NB4 (cell line): ENCODE measurements around the gene VIPR2.
"Not testable (repeated sequence)": the region's sequence is repeated elsewhere in the genome, so short reads cannot be mapped to it uniquely, and the experiment has no call there.

ENCODE experiments used
- DNase-seq: peaks from one replicate; pipeline ENCODE4 v3.0.0; 2010; ENCODE audit warnings: low read depth
- H3K4me3 ChIP-seq: one replicate; pipeline ENCODE4 v1.5.1; 2011; ENCODE audit warnings: mild to moderate bottlenecking, low read depth, low read length, moderate library complexity
- MAX ChIP-seq: IDR thresholded peaks from 2 replicates; pipeline ENCODE4 v1.6.1; 2011; ENCODE audit warnings: low read depth, low read length
- MYC ChIP-seq: IDR thresholded peaks from 2 replicates; pipeline ENCODE4 v1.6.1; 2011; ENCODE audit warnings: low read depth, low read length
- POLR2A ChIP-seq: IDR thresholded peaks from 2 replicates; pipeline ENCODE4 v1.6.1; 2011; ENCODE audit warnings: mild to moderate bottlenecking; ENCODE audit not compliant: insufficient read length; ENCODE audit errors: extremely low read depth
- TF ChIP-seq, protein P1 (sequence below): IDR thresholded peaks from one replicate; pipeline ENCODE4 v1.5.1; 2012; ENCODE audit warnings: low read depth, low read length

The VIPR2 gene

GRCh38 chr7:159100281-159101082 lies 44.2 kb downstream of the VIPR2 start:
- DNase-seq, H3K4me3 ChIP-seq: not testable (repeated sequence)

GRCh38 chr7:159099711-159100231 lies 44.9 kb downstream of the VIPR2 start:
- H3K4me3 ChIP-seq, result no peak overlapping the region
- DNase-seq, result no peak
- TF ChIP-seq MYC, result no peak
- no peak for TF ChIP-seq POLR2A
- no peak for TF ChIP-seq MAX
- TF ChIP-seq, protein P1, sequence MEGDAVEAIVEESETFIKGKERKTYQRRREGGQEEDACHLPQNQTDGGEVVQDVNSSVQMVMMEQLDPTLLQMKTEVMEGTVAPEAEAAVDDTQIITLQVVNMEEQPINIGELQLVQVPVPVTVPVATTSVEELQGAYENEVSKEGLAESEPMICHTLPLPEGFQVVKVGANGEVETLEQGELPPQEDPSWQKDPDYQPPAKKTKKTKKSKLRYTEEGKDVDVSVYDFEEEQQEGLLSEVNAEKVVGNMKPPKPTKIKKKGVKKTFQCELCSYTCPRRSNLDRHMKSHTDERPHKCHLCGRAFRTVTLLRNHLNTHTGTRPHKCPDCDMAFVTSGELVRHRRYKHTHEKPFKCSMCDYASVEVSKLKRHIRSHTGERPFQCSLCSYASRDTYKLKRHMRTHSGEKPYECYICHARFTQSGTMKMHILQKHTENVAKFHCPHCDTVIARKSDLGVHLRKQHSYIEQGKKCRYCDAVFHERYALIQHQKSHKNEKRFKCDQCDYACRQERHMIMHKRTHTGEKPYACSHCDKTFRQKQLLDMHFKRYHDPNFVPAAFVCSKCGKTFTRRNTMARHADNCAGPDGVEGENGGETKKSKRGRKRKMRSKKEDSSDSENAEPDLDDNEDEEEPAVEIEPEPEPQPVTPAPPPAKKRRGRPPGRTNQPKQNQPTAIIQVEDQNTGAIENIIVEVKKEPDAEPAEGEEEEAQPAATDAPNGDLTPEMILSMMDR, result no peak

DNA sequence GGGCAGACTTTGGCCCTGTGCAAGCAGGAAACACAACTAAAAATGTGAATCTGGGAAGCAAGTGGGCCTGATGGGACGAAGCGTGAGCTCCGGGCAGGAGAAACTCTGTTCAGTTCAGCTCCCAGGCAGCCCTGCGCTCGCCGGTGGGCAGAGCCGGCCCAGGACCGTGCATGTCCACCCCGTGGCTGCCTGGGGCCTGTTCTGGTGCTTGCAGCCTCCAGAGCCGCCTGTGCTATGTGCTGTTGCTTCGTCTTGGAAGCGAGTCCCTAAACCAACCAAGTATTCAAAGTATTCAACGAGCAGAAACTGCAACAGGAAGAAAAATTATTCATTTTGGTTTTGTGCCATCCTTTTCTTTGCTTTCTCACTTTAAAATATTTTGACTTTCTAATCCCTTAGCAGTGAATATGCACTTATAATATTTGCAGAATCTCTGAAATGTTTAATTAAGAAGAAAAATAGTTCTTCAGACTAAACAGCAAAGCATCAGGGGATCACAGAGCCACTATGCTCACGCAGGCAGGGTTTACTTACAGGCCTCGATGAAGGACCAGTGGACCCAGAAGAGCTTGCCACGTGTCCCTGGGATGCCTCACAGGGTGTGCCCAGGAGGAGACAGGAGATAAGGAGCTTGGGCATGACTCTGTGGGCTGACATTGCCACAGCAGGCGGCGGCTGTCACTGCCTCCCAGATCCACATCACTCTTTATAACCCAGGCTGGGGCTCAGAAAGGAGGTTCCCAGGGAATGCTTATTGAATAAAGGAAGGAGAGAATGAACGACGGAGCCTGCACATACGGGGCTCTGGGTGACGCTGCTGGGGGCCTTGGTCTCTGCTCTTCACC lies 45.6 kb downstream of the VIPR2 start:
- H3K4me3 ChIP-seq, result no peak overlapping the region
- TF ChIP-seq MAX (no peak), MYC (no peak), POLR2A (no peak)
- TF ChIP-seq, protein P1, result no peak
- DNase-seq, result no peak

GRCh38 chr7:159098424-159098786 lies 46.3 kb downstream of the VIPR2 start:
- no peak overlapping the region for H3K4me3 ChIP-seq
- TF ChIP-seq, protein P1, result no peak
- TF ChIP-seq POLR2A (no peak), MAX (no peak), MYC (no peak)
- no peak for DNase-seq

DNA sequence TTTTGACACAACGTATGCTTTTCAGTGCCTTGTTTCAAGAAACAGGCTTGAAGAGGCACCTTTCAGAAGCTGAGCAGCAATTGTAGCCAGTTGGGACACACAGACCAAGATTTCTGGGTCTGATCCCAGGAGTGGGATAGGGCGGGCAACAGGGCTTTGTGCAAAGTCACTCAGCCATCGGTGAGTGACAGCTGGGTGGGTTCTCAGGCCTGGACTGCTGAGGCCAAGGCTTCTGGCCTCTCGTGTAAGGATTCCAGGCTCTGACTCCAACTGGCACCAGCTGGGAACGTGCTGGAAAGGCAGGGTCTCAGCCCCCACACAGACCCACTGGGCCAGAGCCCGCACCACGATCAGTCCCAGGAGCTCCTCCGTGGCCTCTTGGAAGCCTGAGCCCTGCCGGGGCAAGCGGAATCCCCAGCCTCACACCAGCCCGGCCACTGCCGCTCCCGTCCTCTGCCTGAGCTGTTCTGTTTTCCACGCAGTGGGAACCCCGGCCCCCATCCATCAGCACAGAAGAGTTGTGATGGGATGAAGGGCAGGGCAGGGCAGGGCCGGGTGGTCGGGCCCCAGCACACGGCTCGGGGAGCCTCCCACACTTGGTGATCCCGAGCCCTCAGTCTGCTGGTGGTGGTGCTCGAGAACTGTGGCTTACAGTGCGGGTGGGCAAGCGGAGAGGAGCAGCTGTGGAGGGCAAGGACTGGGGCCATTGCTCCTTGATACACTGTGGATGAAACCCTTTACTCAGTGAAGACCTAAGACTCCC lies 46.8 kb downstream of the VIPR2 start:
- no peak for DNase-seq
- TF ChIP-seq, protein P1, result no peak
- TF ChIP-seq MAX (no peak), POLR2A (no peak), MYC (no peak)
- H3K4me3 ChIP-seq, result no peak overlapping the region
